Lower leg skin (tissue), 3 donors: ENCODE data around the gene APP.

Experiments
- POLR2A ChIP-seq, 2 donors: fragments of 450-650 bp; IDR thresholded peaks; one replicate each; pipeline ENCODE4 v1.6.1; 2016 to 2017; ENCODE audit warnings: antibody characterized with exemption in 2 of 2, mild to moderate bottlenecking in 1 of 2, moderate library complexity in 1 of 2
- TF ChIP-seq, protein P1 (sequence below), 3 donors: fragments of 450-650 bp; IDR thresholded peaks; one replicate each; pipeline ENCODE4 v1.5.1; 2016; ENCODE audit warnings: antibody characterized with exemption in 3 of 3, mild to moderate bottlenecking in 3 of 3, moderate library complexity in 2 of 3

- TF ChIP-seq, protein P1, sequence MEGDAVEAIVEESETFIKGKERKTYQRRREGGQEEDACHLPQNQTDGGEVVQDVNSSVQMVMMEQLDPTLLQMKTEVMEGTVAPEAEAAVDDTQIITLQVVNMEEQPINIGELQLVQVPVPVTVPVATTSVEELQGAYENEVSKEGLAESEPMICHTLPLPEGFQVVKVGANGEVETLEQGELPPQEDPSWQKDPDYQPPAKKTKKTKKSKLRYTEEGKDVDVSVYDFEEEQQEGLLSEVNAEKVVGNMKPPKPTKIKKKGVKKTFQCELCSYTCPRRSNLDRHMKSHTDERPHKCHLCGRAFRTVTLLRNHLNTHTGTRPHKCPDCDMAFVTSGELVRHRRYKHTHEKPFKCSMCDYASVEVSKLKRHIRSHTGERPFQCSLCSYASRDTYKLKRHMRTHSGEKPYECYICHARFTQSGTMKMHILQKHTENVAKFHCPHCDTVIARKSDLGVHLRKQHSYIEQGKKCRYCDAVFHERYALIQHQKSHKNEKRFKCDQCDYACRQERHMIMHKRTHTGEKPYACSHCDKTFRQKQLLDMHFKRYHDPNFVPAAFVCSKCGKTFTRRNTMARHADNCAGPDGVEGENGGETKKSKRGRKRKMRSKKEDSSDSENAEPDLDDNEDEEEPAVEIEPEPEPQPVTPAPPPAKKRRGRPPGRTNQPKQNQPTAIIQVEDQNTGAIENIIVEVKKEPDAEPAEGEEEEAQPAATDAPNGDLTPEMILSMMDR (IDR thresholded peaks at IDR 0.05): no peak
- no peak for TF ChIP-seq POLR2A (IDR thresholded peaks at IDR 0.05)
Observed at GRCh38 chr21:26095131-26095530, 75.4 kb downstream of the APP start.
